Stimulated activated CD4-positive, alpha-beta T cell treated with anti-CD3 and anti-CD28 coated beads, Interleukin-12 subunit alpha, Interleukin-12 subunit beta, amount 100 ng/mL, for 48 hours (primary cell): ENCODE data around the gene BABAM2.
"Not testable (repeated sequence)": the region's sequence is repeated elsewhere in the genome, so short reads cannot be mapped to it uniquely, and the experiment has no call there.

Experiments used
- DNase-seq, 3 donors: peaks; one replicate each; pipeline ENCODE4 v3.0.0-alpha.2; 2020; ENCODE audit warnings: low read depth in 2 of 3, low spot score in 1 of 3

Gene BABAM2

DNA sequence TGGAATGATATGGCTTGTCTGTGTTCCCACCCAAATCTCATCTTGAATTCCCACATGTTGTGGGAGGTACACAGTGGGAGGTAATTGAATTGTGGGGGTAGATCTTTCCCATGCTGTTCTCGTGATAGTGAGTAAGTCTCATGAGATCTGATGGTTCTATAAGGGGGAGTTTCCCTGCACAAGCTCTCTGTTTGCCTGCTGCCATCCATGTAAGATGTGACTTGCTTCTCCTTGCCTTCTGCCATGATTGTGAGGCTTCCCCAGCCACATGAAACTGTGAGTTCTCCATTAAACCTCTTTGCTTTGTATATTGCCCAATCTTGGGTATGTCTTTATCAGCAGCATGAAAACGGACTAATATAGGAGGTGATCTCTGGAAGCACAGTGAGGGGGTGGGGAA lies 78.4 kb downstream of the BABAM2 start:
- DNase-seq = not testable (repeated sequence)

DNA sequence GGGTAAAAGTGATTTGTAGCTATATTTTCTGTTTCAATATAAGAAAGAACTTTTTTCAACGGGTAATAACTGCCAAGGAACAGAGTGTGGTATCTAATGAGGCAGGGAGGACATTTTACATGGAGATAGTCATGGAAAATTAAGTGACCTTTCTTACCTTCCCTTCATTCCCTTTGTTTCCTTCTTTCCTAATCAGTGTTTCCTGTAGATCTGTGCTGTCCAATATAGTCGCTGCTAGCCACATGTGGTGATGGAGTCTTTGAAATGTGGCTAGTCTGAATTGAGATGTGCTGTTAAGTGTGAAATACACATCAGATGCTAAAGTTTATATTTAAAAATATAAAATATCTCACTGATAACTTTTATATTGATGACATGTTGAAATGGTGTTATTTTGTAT lies 81.8 kb downstream of the BABAM2 start:
- no peak for DNase-seq

DNA sequence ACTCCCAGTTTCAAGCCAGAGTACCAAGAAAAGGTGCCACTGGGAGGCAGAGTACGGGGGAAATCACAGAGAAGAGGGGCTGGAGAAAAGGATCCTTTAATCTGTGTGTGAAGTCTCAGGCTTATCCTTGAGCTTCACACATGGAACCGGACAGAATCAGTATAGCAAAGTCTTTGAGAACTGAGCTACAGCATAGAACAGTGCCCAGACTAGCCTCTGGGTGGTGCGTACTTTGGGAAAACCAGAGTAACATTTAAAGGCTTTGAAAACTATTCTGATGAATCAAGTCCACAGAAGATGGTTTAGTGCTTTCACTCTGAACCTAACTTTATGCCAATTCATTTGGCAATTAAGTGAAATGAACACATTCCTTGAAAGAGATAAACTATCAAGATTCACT lies 83.1 kb downstream of the BABAM2 start:
- DNase-seq = no peak

DNA sequence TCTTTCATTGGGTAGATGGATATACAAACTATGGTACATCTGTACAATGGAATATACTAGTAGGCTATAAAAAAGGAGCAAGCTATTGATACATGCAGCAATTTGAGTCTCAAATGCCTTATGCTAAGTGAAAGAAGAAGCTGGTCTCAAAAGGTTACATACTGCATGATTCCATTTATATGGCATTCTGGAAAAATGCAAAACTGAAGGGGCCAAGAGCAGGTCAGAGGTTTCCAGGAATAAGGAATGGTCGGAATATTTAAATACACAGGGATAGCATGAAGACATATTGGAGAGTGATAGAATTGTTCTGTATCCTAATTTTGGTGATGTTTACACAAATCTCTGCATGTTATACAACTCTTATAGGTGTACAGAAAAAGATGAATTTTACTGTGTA lies 85.8 kb downstream of the BABAM2 start:
- DNase-seq = no peak

DNA sequence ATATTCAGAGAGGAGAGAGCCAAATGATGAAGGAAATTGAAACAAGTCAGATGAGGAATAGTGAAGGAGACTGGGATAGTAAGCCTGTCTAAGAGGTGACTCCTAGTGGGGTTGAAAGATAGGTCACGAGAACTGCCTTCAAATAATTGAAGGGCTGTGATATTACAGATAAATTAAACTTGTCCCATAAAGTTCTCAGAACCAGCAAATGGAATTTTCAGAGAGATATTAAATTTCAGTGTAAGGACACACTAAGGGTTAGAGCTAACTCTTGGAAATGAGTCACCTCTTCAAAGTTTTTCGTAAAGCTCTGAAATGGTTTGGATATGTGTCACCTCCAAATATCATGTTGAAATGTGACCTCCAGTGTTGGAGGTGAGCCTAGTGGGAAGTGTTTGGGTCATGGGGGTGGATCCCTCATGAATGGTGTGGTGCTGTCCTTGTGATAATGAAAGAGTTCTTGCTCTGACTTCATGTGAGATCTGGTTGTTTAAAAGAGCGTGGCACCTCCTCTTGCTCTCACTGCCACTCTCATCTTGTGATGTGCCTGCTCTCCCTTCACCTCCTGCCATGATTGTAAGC lies 87.3 kb downstream of the BABAM2 start:
- DNase-seq = peak in 2 of 3 donors; percentile 32 to 36

DNA sequence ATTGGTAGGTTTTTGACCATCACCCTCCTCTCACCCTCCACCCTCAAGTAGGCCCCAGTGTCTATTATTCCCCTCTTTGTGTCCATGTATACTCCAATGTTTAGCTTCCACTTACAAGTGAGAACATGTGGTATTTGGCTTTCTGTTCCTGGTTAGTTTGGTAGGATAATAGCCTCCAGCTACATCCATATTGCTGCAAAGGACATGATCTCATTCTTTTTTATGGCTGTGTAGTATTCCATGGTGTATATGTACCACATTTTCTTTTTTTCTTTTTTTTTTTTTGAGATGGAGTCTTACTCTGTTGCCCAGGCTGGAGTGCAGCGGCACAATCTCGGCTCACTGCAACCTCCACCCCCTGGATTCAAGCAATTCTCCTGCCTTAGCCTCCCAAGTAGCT lies 88.2 kb downstream of the BABAM2 start:
- DNase-seq = not testable (repeated sequence)

DNA sequence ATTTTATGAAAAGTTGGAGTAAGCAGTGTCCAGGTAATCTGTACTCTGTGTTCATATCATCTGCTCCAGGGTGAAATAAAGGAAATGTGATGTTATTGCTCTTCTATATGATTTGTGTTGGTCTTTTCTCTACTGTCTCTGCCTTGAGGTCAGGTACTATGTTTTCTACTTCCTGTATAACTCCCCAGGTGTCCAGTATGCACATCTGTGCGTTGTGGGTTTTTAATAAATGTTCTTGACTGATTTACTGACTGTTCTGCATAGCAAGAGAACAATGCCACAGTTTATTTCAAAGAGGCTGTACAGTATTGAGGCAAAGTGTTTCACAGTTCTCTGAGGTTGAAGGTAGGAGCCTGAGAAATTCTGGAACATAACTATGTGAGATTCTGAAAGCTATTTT lies 89.7 kb downstream of the BABAM2 start:
- no peak for DNase-seq

DNA sequence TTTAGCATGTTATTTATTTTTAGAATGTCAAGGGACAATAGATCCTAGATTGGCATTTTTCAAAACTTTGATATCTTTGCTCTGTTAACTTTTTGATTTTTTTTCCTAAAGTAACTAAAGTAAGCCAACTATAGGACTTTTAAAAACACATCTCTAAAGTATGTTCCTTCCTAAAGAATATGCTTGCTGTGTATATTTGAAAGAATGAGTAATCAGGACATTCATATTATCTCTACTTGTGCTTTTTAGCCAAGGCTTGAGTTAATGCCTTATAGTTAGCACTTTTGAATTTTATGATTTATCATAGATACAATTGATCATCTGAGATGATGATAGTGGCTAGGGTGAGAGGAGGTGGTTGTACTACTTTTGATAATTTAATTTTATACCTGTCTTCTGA lies 93.6 kb downstream of the BABAM2 start:
- DNase-seq = no peak

DNA sequence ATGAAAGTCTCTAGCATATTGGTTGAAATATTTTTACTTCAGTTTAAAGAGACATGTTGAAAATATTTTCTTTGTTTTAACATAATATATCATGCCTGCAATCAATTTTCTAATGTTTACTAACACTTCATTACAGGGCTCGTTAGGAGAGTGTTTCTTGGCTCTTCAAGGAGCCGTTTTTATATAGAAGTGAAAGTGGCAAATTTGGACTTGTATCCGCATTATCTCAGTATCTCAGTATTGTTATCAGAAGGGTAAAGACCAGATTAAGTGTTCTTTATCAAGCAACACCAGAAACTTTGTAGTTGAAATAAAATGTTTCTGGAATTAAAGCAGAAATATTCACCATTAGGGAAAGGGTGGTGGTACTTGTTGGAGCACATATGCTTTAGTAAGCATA lies 97.8 kb downstream of the BABAM2 start:
- no peak for DNase-seq

DNA sequence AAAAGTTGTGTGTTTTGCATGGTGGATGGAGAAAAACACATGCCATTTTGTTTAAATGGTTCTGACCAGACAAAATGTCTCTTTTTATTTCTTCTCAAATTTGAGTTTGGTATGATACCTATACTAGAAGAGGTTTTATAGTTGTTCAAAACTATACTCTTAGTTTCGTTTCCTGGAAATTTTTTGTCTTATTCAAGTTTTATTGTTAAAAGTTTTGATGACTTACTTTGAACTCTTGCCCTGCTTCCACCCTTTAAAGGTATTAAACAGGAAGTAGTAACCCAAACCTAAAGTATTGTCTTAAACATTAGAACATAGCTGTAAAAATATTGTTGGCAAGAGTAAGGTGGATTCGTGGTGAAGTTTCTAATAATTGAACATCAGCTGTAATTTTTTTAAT lies 98.2 kb downstream of the BABAM2 start:
- no peak for DNase-seq

DNA sequence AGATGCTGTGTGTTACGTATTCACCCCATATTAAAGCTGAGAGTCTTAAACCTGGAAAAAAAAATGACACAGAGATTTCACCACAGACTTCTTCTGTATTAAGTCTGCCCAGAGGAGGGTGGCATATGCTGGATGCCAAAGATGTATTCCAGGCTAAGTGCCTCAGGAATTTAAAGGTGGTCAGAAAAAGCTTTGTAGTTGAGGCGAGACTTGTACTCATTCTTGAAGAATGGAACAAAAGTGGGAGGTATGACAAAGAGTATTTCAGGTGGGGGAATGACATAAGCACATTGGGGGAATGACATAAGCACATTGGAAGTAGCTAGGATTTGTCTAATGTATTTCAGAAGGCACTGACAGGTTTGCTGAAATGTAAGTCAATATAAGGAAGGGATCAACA lies 98.6 kb downstream of the BABAM2 start:
- DNase-seq = no peak

DNA sequence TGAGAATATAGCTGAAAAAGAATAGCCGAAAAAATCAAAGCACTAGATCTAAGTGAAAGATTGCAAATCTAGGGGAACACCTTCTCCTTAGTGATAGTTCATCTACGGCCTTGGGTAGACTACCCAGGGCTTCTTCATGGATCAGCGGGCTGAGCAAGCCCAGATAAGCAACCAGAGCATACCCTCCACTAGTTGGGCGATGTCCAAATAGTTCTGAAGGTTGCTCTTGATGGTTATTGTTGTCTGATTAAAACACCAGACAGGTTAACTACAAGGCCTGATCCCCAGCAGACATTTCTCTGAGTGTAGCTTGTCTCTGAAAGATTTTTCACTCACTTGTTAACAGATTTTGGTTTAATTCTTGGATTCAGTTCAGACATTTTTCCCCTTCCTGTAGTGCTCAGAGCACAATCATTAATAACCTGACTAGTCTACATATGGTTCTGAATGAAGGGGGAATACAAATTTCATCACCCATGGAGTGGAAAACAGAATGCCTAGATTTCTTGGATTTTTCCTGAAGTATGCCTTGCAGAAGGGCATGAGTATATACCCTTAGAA lies 99.6 kb downstream of the BABAM2 start:
- no peak for DNase-seq

DNA sequence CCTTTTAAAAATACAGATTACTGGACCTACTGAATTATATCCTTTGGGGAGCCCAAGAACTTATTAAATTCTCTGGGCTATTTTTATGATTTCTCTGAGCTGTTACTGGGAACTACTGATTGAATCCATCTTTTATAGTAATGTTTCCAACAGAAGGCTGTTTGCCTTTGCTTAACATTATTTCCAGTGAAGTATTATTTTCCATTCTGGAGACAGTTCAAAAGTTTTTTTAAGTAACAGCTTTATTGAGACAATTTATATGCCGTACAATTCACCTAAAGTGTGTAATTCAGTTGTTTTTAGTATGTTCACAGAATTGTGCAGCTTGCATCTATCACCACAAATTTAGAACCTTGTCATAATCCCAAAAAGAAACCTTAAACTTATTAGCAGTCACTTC lies 100.6 kb downstream of the BABAM2 start:
- DNase-seq = no peak

DNA sequence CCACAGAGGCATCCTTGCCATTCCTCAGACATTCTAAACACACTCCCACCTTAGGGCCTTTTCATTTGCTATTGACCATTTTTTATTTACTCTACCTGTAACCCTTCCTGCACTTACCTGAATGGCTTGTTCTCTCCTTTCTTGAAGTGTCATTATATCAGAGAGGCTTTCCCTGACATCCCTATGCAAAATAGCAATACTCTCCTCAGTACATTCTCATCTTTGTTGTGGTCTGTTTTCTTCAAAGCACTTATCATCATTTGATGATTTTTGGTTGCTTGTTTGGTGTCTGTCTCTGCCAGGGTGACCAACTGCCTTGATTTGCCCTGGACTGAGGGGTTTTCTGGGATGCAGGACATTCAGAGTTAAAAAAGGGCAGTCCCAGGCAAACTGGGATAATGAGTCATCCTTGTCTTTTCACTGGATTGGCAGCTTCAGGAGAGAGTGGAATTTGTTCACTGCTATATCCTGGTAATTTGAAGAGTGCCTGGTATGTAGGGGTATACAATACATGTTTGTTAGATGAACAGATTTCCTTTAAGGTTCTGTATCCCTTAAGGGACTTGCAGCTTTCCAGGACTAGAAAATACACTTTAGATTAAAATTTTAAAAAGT lies 102.4 kb downstream of the BABAM2 start:
- no peak for DNase-seq

DNA sequence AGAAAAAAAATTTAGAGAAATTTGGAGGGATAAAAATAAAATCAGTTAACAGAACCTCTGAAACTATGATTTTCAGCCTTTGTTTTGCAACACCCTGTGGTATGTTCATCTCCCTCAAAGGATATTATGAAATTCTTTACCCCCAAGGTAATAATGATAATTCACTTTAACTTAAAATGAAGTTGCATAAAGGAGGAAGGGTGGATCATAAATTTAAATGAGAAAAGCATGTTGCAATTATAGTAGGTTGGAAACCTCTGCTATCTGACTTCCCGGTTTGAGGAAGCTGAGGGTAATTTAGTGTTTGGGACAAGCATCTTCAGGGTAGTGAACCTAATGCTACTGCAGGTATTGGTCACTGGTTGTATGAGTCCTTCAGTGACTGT lies 102.9 kb downstream of the BABAM2 start:
- no peak for DNase-seq

DNA sequence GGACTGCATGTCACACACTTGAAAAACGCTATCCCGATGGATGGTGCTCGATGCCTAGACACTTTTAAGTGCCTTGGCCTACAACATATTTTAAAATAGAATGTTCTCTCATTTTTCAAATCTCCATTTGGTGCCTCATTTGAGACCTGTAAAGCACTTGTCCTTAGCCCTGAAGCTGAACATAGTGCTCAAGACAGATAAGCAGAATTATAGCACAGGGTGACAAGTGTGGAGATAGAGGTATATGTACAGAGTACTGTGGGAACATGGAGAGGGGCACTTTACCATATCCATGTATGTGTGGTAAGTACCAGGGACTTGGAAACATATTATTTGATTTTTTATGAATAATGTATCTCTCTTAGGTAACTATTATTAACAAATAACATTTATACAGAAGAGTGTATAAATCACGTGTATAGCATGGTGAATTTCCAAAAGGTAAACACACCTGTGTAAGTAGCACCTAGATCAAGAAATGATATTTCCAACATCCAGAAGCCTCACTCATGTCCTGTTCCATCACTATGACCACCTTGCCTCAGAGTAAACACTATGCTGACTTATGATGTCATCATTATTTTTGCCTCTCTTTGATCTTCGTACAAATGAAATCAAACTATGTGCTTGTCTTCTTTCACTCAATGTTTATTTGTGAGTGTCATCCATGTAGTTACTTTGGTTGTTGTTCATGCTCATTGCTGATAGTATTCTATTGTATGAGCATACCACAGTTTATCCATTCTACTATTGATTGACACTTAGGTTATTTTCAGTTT lies 103.6 kb downstream of the BABAM2 start:
- no peak for DNase-seq

DNA sequence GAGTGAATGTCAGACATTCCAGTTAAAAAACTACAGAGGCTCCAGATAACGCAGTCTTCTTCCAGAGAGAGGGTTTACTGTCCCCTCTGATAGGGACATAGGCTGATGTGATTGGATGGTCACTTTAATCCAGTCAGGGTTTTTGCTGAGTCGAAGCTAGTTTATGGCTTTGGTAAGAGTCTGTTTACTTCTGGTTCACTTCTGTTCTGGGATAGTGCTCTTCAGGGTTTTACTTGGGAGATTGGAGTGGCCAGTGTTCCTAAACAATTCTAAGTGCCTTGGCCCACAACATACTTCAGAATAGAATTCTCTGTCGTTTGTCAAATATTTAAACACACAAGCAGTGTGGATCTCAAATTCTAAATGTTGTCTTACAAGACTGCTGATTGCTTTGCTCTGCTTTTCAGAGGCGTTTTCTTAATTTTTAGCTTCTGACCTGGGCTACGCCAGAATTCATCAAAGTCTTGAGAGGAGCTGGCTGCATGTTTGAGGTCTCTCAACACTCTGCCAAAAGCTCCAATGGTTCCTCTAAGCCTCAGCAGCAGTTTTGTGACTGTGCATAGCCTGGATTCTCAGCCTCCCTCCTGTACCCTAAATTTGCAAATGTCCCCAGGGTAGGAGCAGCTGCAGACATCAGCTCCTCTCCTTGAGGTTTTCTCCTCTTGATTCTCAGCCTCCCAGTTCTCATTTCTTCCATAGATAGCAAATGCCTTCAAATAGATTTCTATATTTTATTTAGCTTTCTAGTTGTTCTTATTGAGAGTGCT lies 105.8 kb downstream of the BABAM2 start:
- no peak for DNase-seq

DNA sequence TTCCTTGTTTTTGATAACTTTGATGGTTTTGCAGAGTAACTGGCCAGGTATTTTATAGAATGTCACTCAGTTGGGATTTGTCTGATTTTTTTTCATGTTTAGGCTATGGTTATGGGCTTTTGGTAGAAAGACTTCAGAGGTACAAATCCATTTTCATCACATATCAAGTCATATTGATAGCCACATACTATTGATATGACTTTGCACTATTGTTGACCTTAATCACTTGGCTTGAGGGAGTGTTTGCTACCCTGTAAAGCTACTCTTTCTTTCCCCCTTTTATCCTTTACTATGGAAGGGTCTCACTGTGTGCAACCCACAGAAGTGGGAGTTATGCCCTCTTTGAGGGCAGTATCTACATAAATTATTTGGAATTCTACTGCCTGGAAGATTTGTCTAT lies 109.8 kb downstream of the BABAM2 start:
- no peak for DNase-seq

DNA sequence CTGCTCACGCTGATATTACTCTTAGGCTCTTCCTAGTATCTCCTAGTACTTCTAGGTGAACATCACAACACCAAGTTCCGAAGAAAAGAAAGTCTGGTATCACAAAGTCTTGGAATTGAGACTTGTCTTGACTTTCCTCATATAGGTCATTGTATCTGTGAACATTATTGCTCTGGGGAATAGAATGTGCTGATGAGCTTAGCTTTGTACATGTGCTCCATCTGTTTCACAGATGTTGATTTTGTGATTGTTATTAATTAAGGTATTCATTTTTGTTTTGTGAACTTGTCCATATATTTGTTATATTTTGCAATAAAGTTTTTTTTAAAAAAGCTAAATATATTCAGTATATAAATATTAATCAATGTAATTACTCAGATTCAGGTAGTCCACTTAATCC lies 111.7 kb downstream of the BABAM2 start:
- no peak for DNase-seq

DNA sequence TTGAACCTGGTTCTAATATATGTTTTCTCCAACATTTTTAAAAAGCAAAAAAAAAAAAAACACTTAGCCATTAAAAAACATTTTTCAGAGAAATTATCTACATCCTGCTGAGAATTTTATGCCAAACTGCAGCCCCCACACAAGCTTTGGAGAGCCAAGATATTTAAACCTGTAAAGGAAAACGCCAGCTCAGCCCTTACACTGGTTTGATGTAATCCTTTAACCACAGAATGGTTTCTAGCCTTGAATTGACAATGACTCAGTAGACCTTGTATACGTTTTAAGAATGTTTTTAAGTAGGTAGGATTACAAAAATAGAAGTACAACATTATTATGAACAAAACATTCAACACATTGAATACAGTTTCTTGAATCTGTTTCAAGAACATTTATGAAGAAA lies 113.6 kb downstream of the BABAM2 start:
- DNase-seq = peak in 1 of 3 donors; percentile 15

DNA sequence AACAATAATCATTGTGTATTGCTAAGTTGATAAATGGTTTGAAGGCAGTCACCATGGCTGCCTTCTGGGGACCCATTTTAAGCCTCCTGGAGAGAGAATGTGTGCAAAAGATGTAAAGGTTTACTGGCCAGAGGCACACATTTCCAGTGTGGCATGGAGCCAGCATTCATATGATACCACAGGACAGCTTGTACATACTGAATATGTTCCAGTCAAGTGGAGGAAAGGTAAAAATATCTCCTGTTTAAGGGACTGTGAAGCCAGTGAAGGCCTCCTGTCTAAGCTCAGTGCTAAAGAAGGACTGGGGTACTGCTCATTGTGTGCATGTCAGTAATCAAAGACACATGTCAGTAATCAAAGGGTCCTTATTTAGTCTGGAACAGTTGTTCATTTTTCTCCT lies 119.2 kb downstream of the BABAM2 start:
- no peak for DNase-seq

DNA sequence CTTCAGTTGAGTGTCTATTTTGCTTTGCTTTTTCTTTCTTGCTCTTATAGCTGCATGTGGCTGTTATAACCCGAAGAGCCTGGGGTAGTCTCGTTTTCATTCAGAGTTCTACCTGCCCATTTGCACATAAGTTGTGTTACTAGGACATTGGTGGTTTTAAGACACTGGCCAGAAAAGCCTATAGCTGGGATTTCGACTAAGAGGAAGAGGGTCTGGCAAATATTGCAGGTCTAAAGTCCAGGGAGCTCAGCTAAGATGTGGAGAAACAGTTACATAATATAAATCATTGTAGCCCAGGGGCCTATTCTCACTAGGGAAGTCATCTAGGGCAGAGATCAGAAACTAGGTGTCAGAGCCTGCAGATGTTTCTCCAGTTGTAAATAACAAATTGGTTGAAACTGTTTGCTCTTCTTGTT lies 120.8 kb downstream of the BABAM2 start:
- no peak for DNase-seq
